Stimulated activated CD4-positive, alpha-beta T cell treated with anti-CD3 and anti-CD28 coated beads, Interleukin-2, amount 100 ng/mL, for 4 hours (primary cell): ENCODE measurements around the gene TUBGCP6.

Experiments used
- DNase-seq: peaks from one replicate; pipeline ENCODE4 v3.0.0-alpha.2; 2020; ENCODE audit warnings: low read depth

The TUBGCP6 gene

GRCh38 chr22:50244420-50245213 is at the start of gene TUBGCP6:
Gene TUBGCP6 (minus strand): TSS chr22:50245023. CDS start chr22:50244459, 564 bp downstream.
- DNase-seq: peak; percentile 91

- no peak for DNase-seq
Observed at GRCh38 chr22:50294319-50294656, 49.5 kb upstream of the TUBGCP6 start.

- DNase-seq: no peak
Observed at GRCh38 chr22:50293441-50294318, 48.9 kb upstream of the TUBGCP6 start.

GRCh38 chr22:50292643-50293440 is 48.0 kb upstream of the TUBGCP6 start:
- DNase-seq: no peak

GRCh38 chr22:50289942-50290630 is 45.3 kb upstream of the TUBGCP6 start:
- DNase-seq: no peak

- no peak for DNase-seq
Observed at GRCh38 chr22:50289151-50289941, 44.5 kb upstream of the TUBGCP6 start.

- no peak for DNase-seq
Observed at GRCh38 chr22:50287731-50288130, 42.9 kb upstream of the TUBGCP6 start.

- no peak for DNase-seq
Observed at GRCh38 chr22:50286701-50287318, 42.0 kb upstream of the TUBGCP6 start.

- no peak for DNase-seq
Observed at GRCh38 chr22:50286275-50286674, 41.5 kb upstream of the TUBGCP6 start.

GRCh38 chr22:50285568-50286229 is 40.9 kb upstream of the TUBGCP6 start:
- DNase-seq: no peak

GRCh38 chr22:50284479-50284878 is 39.7 kb upstream of the TUBGCP6 start:
- DNase-seq: no peak

- DNase-seq: no peak
Observed at GRCh38 chr22:50283821-50284220, 39.0 kb upstream of the TUBGCP6 start.

GRCh38 chr22:50282361-50283155 is 37.7 kb upstream of the TUBGCP6 start:
- no peak for DNase-seq

GRCh38 chr22:50281957-50282356 is 37.1 kb upstream of the TUBGCP6 start:
- no peak for DNase-seq

GRCh38 chr22:50281384-50281760 is 36.5 kb upstream of the TUBGCP6 start:
- DNase-seq: no peak

GRCh38 chr22:50280708-50281383 is 36.0 kb upstream of the TUBGCP6 start:
- no peak for DNase-seq

GRCh38 chr22:50280022-50280707 is 35.3 kb upstream of the TUBGCP6 start:
- no peak for DNase-seq
